Measurements from ENCODE around the gene C20orf173. TPM values are rescaled to one million over a fixed set of nuclear protein-coding genes. Genes with fewer than 3 reads are reported as not detected.

The C20orf173 gene
- total and polyA plus RNA-seq, 10 donors = not detected

- DNase-seq = no peak
- Histone ChIP-seq H3K4me3 (no peak overlapping the region), H3K36me3 (peaks cover 0 to 100% (median 91%) of the 10 kb centered on the region in 6 donors), H3K9me3 (no peaks in the 10 kb centered on the region), H3K4me1 (peaks cover 3 to 86% (median 53%) of the 10 kb centered on the region in 6 donors), H3K27ac (peak overlapping the region in 1 of 8 donors; percentile 18), H3K27me3 (replicated peaks in 1 of 7) (no peaks in the 10 kb centered on the region)
- 97 to 99% (median 98%) methylated on average over 4 to 5 of the region's 5 CpGs for WGBS, 5 donors
- TF ChIP-seq POLR2A (IDR thresholded peaks at IDR 0.05) = no peak
- no peak for TF ChIP-seq POLR2AphosphoS5 (IDR thresholded peaks at IDR 0.05)
- TF ChIP-seq CTCF (IDR thresholded peaks at IDR 0.05 in 8 of 11, conservative IDR thresholded peaks at IDR 0.05 in 3 of 11) = no peak
- intact Hi-C loops (cut with DNase I; ENCODE audit: low total_unique reads) = no loop called here
Observed at GRCh38 chr20:35504751-35505150, 24.7 kb downstream of the C20orf173 start.

- Histone ChIP-seq H3K27ac (peak overlapping the region in 4 of 8 donors; percentile 31 to 66 (median 40)), H3K4me1 (peaks cover under 1 to 78% (median 51%) of the 10 kb centered on the region in 6 donors), H3K36me3 (peaks cover 0 to 100% (median 91%) of the 10 kb centered on the region in 6 donors), H3K9me3 (no peaks in the 10 kb centered on the region), H3K4me3 (no peak overlapping the region), H3K27me3 (replicated peaks in 1 of 7) (no peaks in the 10 kb centered on the region)
- DNase-seq = no peak
- TF ChIP-seq POLR2A (IDR thresholded peaks at IDR 0.05) = no peak
- peak in 1 of 3 donors; percentile 39 for TF ChIP-seq POLR2AphosphoS5 (IDR thresholded peaks at IDR 0.05)
- intact Hi-C loops (cut with DNase I; ENCODE audit: low total_unique reads) = no loop called here
- WGBS, 5 donors = 90 to 95% (median 94%) methylated on average over 12 to 16 of the region's 16 CpGs
Observed at GRCh38 chr20:35503841-35504561, 25.5 kb downstream of the C20orf173 start.

GRCh38 chr20:35503281-35503680, 26.2 kb downstream of the C20orf173 start:
- 86 to 92% (median 88%) methylated on average over 10 of the region's 10 CpGs for WGBS, 5 donors
- Histone ChIP-seq H3K27me3 (replicated peaks in 1 of 7) (no peaks in the 10 kb centered on the region), H3K27ac (peak overlapping the region in 4 of 8 donors; percentile 31 to 66 (median 40)), H3K9me3 (no peaks in the 10 kb centered on the region), H3K36me3 (peaks cover 0 to 100% (median 91%) of the 10 kb centered on the region in 6 donors), H3K4me3 (no peak overlapping the region), H3K4me1 (peaks cover 0 to 71% (median 44%) of the 10 kb centered on the region in 6 donors)
- TF ChIP-seq POLR2A (IDR thresholded peaks at IDR 0.05) = no peak
- no peak for TF ChIP-seq CTCF (IDR thresholded peaks at IDR 0.05 in 8 of 11, conservative IDR thresholded peaks at IDR 0.05 in 3 of 11)
- no peak for TF ChIP-seq POLR2AphosphoS5 (IDR thresholded peaks at IDR 0.05)
- no peak for DNase-seq
- intact Hi-C loops (cut with DNase I; ENCODE audit: low total_unique reads) = no loop called here

- TF ChIP-seq POLR2A (IDR thresholded peaks at IDR 0.05) = no peak
- no peak for TF ChIP-seq CTCF (IDR thresholded peaks at IDR 0.05 in 8 of 11, conservative IDR thresholded peaks at IDR 0.05 in 3 of 11)
- TF ChIP-seq POLR2AphosphoS5 (IDR thresholded peaks at IDR 0.05) = peak in 2 of 3 donors; percentile 47 to 67
- peak; percentile 86 for DNase-seq
- H3K27ac ChIP-seq = peak overlapping the region in 4 of 8 donors; percentile 35 to 66 (median 54)
Observed at GRCh38 chr20:35502352-35502751, 27.1 kb downstream of the C20orf173 start.

More at GRCh38 chr20:35502352-35502751, 27.1 kb downstream of the C20orf173 start:
- Histone ChIP-seq H3K36me3 (peaks cover 0 to 100% (median 92%) of the 10 kb centered on the region in 6 donors), H3K9me3 (no peaks in the 10 kb centered on the region), H3K4me1 (peaks cover 0 to 62% (median 36%) of the 10 kb centered on the region in 6 donors), H3K27me3 (replicated peaks in 1 of 7) (no peaks in the 10 kb centered on the region), H3K4me3 (no peak overlapping the region)
- 36 to 56% (median 48%) methylated on average over 8 of the region's 8 CpGs for WGBS, 5 donors
- intact Hi-C loops (cut with DNase I; ENCODE audit: low total_unique reads) = no loop called here

All from spleen (tissue), 11 donors.